ENCODE data around the gene UST. TPM values are rescaled to one million over a fixed set of nuclear protein-coding genes. Genes with fewer than 3 reads are reported as not detected.

Gene UST
- total and polyA plus RNA-seq, 9 of the 15 experiments (the other 6 are each of a cell fraction or from before 2014, with no cell fraction given), result 0.04 to 0.10 TPM; not detected in 7

DNA sequence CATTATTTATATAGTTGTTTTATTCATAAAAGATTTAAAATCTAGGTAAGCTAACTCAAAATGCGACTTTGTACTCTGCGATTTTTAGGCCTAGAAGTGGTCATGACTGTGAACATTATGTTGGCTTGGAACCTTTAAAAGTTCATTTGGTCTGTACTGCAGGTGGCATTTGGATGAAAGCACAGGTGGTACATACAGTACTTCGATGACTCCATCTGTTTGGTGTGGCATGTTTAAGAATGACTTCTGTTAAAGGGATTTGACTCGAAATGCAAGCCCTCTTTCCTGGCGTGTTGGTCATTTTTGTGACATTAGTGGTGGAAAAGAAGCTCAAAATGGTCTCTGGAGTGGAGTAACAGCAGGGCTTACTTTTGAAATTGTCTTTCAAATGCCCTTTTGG is 118.1 kb downstream of the UST start (continued):
- TF ChIP-seq SMAD3 (CRISPR knock-in tag; conservative IDR thresholded peaks at IDR 0.05) (no peak), DIDO1 (tag; IDR thresholded peaks at IDR 0.05; ENCODE audit: low read depth) (no peak), ZNF589 (CRISPR knock-in tag; IDR thresholded peaks at IDR 0.05; ENCODE audit: low read depth) (no peak), BACH1 (tag; IDR thresholded peaks at IDR 0.05) (no peak), KLF13 (tag; IDR thresholded peaks at IDR 0.05; ENCODE audit: borderline replicate concordance, low read depth) (no peak), CHD7 (IDR thresholded peaks at IDR 0.05; ENCODE audit: low read depth, low read length) (no peak), SP1 (CRISPR knock-in tag; IDR thresholded peaks at IDR 0.05) (no peak), TBP (optimal IDR thresholded peaks at IDR 0.05; ENCODE audit: low read depth, low read length) (no peak)
